Ammon's horn (tissue), 1 donor: ENCODE results near the gene MIER2.

Experiments used
- DNase-seq: peaks from one replicate; pipeline ENCODE4 v3.0.0-alpha.2; 2016; ENCODE audit warnings: low spot score

MIER2 gene

GRCh38 chr19:328025-328505 lies 16.5 kb downstream of the MIER2 start:
- DNase-seq = no peak

GRCh38 chr19:327291-328024 lies 17.1 kb downstream of the MIER2 start:
- DNase-seq = no peak

GRCh38 chr19:326871-327270 lies 17.7 kb downstream of the MIER2 start:
- DNase-seq = no peak

- DNase-seq = no peak
Observed at GRCh38 chr19:325937-326565, 18.5 kb downstream of the MIER2 start.

GRCh38 chr19:325173-325936 lies 19.2 kb downstream of the MIER2 start:
- no peak for DNase-seq

- DNase-seq = no peak
Observed at GRCh38 chr19:324716-325115, 19.9 kb downstream of the MIER2 start.

GRCh38 chr19:322616-323015 lies 22.0 kb downstream of the MIER2 start:
- no peak for DNase-seq

- DNase-seq = no peak
Observed at GRCh38 chr19:318509-318774, 26.2 kb downstream of the MIER2 start.

- DNase-seq = no peak
Observed at GRCh38 chr19:317710-318508, 26.7 kb downstream of the MIER2 start.

- DNase-seq = no peak
Observed at GRCh38 chr19:315811-316210, 28.8 kb downstream of the MIER2 start.

- no peak for DNase-seq
Observed at GRCh38 chr19:313988-314815, 30.4 kb downstream of the MIER2 start.

GRCh38 chr19:313169-313987 lies 31.2 kb downstream of the MIER2 start:
- DNase-seq = no peak

GRCh38 chr19:311813-312261 lies 32.8 kb downstream of the MIER2 start:
- no peak for DNase-seq

- DNase-seq = no peak
Observed at GRCh38 chr19:310781-311496, 33.7 kb downstream of the MIER2 start.

- no peak for DNase-seq
Observed at GRCh38 chr19:310141-310651, 34.4 kb downstream of the MIER2 start.

- DNase-seq = no peak
Observed at GRCh38 chr19:309206-309565, 35.4 kb downstream of the MIER2 start.

GRCh38 chr19:308471-309205 lies 36.0 kb downstream of the MIER2 start:
- no peak for DNase-seq

- no peak for DNase-seq
Observed at GRCh38 chr19:307793-308420, 36.7 kb downstream of the MIER2 start.
